Thyroid gland (tissue), 4 donors: ENCODE measurements around the gene LARGE2. TPM values are rescaled to one million over a fixed set of nuclear protein-coding genes. Genes with fewer than 3 reads are reported as not detected.

ENCODE experiments used
- DNase-seq, 2 donors: peaks; one replicate each; pipeline ENCODE4 v3.0.0-alpha.2; 2019
- H3K27ac ChIP-seq, 3 donors: fragments of 200-600 bp; sonication (generic); 1 replicate in 2 of 3; 2 replicates in 1 of 3; pipeline ENCODE4 v1.5.1; 2016 to 2019; ENCODE audit warnings: mild to moderate bottlenecking in 1 of 3, moderate library complexity in 1 of 3
- H3K27me3 ChIP-seq: fragments of 200-600 bp; sonication (generic); one replicate; pipeline ENCODE4 v1.5.1; 2019
- H3K36me3 ChIP-seq, 2 donors: fragments of 200-600 bp; sonication (generic); one replicate each; pipeline ENCODE4 v1.5.1; 2016 to 2019
- H3K4me1 ChIP-seq, 2 donors: fragments of 200-600 bp; sonication (generic); one replicate each; pipeline ENCODE4 v1.5.1; 2017 to 2019
- H3K4me3 ChIP-seq, 3 donors: fragments of 200-600 bp; sonication (generic); replicated peaks in 1 of 3; 1 replicate in 2 of 3; 2 replicates in 1 of 3; pipeline ENCODE4 v1.5.1; 2016; ENCODE audit warnings: mild to moderate bottlenecking in 1 of 3
- H3K9me3 ChIP-seq: fragments of 200-600 bp; sonication (generic); one replicate; pipeline ENCODE4 v1.5.1; 2017
- CTCF ChIP-seq, 6 experiments: fragments of 200-600 bp in 3 of 6; fragments of 450-650 bp in 3 of 6; sonication (generic) in 3 of 6; IDR thresholded peaks; one replicate each; pipeline ENCODE4 v1.5.1; 2016 to 2019; ENCODE audit warnings: antibody characterized with exemption in 6 of 6, mild to moderate bottlenecking in 2 of 6, inconsistent platforms in 1 of 6, moderate library complexity in 1 of 6
- POLR2A ChIP-seq, 2 donors: fragments of 450-650 bp; IDR thresholded peaks; one replicate each; pipeline ENCODE4 v1.6.1; 2017; ENCODE audit warnings: antibody characterized with exemption in 2 of 2, mild to moderate bottlenecking in 2 of 2, moderate library complexity in 1 of 2
- WGBS, 2 donors: methylation state at CpG; one replicate each; pipeline ENCODE4 v1.1.5; 2017; 5-methylcytosine and 5-hydroxymethylcytosine counted together
- intact Hi-C: fragments of 100-400 bp; cut with DNase I; formaldehyde crosslinking; loops from one replicate; pipeline ENCODE4 v1.15.1; 2023
- total RNA-seq, 4 donors: library from RNA; depleted of rRNA; stranded (reverse); fragments of >200 nt; gene quantifications; one replicate each; pipeline ENCODE4 v1.2.3, GENCODE V29; 2016

LARGE2 gene
- total RNA-seq, 4 donors from 2014 or later = 11.2 to 19.0 (median 14.1) TPM

DNA sequence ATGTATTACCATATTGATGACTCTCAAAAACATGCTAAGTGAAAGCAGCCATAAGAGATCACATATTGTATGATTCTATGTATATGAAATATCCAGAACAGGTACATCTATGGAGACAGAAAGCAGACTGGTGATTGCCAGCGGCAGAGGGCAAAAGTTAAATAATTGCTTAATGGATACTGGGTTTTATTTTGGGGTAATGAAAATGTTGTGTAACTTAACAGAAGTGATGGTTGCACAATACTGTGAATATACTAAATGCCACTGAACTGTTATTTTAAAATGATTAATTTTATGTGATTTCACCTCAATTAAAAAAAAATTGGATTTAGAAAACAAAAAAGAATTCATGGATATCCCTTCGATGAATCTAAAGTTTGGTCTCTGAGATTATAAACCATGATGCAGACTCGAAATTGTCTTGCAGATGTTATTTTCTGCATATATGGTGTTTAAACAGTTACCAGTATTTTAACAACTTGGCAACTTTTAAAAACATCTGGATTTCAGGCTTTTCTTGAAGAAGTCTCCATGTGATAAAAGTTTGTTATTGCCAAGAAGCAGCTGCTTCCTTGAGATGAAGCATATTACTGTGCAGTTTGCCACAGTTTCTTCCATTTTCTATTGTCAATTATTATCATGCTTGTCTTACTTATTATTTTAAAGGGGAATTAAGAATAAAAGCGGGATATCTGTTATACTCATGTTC, 38.1 kb downstream of the LARGE2 start:
- no peaks in the 10 kb centered on the region for H3K27me3 ChIP-seq
- H3K36me3 ChIP-seq = peaks cover 0 to 3% of the 10 kb centered on the region in 2 donors
- intact Hi-C loops = loop anchor here (10.0 kb wide), 1 partner anchor 164 kb away; the partner anchor contains the start of gene PHF21A
- H3K4me1 ChIP-seq = no peaks in the 10 kb centered on the region
- TF ChIP-seq CTCF (IDR thresholded peaks at IDR 0.05) = no peak
- no peak for TF ChIP-seq POLR2A (IDR thresholded peaks at IDR 0.05)
- WGBS, 2 donors = 89 to 92% methylated on average over 4 of the region's 4 CpGs
- DNase-seq = no peak
- no peaks in the 10 kb centered on the region for H3K9me3 ChIP-seq
- H3K27ac ChIP-seq = no peak overlapping the region
- H3K4me3 ChIP-seq = no peak overlapping the region

DNA sequence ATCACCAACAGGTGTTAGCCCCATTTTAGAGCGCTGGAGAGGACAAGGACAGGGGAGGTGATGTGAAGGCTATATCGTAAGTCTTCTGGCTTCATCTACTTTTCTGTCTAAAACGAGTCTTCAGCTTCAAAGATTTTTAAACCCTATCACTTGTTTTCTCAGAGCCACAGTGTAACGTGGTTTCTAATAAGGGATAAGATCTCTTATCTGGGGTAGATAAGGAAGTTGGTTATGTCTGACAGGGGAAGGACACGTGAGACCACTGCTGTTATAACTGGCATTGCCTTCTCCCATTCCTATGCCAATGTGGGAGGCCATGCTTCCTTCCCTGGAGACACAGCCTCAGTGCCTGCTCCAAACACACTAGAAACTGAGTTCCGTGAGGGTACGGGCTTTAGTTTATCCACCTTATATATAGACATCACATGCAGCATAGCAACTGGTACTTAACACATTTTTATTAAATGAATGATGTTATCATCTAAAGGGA, 39.3 kb downstream of the LARGE2 start:
- TF ChIP-seq CTCF (IDR thresholded peaks at IDR 0.05) (no peak), POLR2A (IDR thresholded peaks at IDR 0.05) (no peak)
- Histone ChIP-seq H3K36me3 (peaks cover 0 to 3% of the 10 kb centered on the region in 2 donors), H3K27me3 (no peaks in the 10 kb centered on the region), H3K4me3 (no peak overlapping the region), H3K9me3 (no peaks in the 10 kb centered on the region), H3K4me1 (no peaks in the 10 kb centered on the region), H3K27ac (no peak overlapping the region)
- DNase-seq = no peak
- intact Hi-C loops = loop anchor here (10.0 kb wide), 1 partner anchor 163 kb away; the partner anchor contains the start of gene PHF21A
- WGBS, 2 donors = 93% methylated on average over 7 of the region's 7 CpGs

DNA sequence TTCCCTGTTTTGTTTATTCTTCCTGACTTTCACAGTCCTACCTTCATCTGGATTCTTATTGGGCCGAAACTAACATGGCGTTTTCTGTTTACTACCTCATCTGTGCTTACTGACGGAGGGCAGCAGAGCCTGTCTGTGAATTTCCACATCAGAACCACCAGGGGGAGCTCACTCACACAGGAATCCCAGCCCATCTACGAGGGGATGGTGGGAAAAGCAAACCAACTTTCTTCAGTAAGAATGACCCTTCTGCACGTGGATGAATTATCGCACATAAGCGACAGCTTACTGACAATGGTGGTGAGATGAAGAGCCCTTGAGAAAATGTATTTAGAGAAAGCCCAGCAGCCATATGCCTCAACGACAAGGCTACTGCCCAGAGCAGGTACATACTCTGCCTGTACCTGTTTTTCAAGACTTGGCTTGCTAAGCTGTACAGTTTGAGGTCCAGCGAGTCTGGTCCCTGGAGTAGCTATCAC, 42.5 kb downstream of the LARGE2 start:
- TF ChIP-seq CTCF (IDR thresholded peaks at IDR 0.05) = peak; percentile 72 to 94 (median 82)
- no peak for TF ChIP-seq POLR2A (IDR thresholded peaks at IDR 0.05)
- intact Hi-C loops = loop anchor here (10.0 kb wide), 1 partner anchor 160 kb away; the partner anchor contains the start of gene PHF21A
- peaks cover under 1 to 5% of the 10 kb centered on the region in 2 donors for H3K36me3 ChIP-seq
- no peaks in the 10 kb centered on the region for H3K4me1 ChIP-seq
- H3K27me3 ChIP-seq = no peaks in the 10 kb centered on the region
- H3K27ac ChIP-seq = peak overlapping the region; percentile 10 to 34 (median 13)
- no peak overlapping the region for H3K4me3 ChIP-seq
- H3K9me3 ChIP-seq = no peaks in the 10 kb centered on the region
- DNase-seq = peak; percentile 57 to 64
- WGBS, 2 donors = 18 to 21% methylated on average over 9 of the region's 9 CpGs

- Histone ChIP-seq H3K36me3 (peaks cover 3 to 5% of the 10 kb centered on the region in 2 donors), H3K4me1 (no peaks in the 10 kb centered on the region), H3K9me3 (no peaks in the 10 kb centered on the region), H3K27me3 (no peaks in the 10 kb centered on the region), H3K4me3 (no peak overlapping the region), H3K27ac (no peak overlapping the region)
- no peak for DNase-seq
- TF ChIP-seq CTCF (IDR thresholded peaks at IDR 0.05) = no peak
- no peak for TF ChIP-seq POLR2A (IDR thresholded peaks at IDR 0.05)
- 85 to 87% methylated on average over 2 of the region's 2 CpGs for WGBS, 2 donors
- intact Hi-C loops = loop anchor here (10.0 kb wide), 1 partner anchor 157 kb away; the partner anchor contains the start of gene PHF21A
Measured at GRCh38 chr11:45967506-45967905, 45.0 kb downstream of the LARGE2 start.

DNA sequence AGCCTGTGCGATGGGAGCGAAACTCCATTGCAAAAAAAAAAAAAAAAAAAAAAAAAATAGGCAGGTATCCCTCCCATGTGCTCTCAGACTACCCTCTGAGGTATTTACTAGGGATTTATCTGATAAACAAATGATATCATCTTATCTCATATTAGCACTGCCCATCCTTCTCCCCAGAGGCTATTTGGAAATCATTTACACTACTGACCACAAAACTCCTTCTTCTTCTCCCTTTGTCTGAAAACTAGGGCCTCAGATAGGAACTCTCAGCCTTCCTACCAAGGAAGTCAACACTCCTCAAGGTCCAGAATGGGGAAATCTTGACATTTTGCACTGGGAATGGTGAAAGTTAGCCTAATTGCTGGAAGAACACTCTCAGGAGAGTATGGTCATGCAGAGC, 46.4 kb downstream of the LARGE2 start:
- Histone ChIP-seq H3K4me3 (no peak overlapping the region), H3K27ac (no peak overlapping the region), H3K4me1 (no peaks in the 10 kb centered on the region), H3K27me3 (no peaks in the 10 kb centered on the region), H3K36me3 (peaks cover 3 to 5% of the 10 kb centered on the region in 2 donors), H3K9me3 (no peaks in the 10 kb centered on the region)
- no peak for TF ChIP-seq POLR2A (IDR thresholded peaks at IDR 0.05)
- no peak for TF ChIP-seq CTCF (IDR thresholded peaks at IDR 0.05)
- intact Hi-C loops = loop anchor here (10.0 kb wide), 1 partner anchor 156 kb away; the partner anchor contains the start of gene PHF21A
- DNase-seq = no peak
- 93 to 96% methylated on average over 2 of the region's 2 CpGs for WGBS, 2 donors
